IPS-18c (cell line): ENCODE data around the gene POC1A.
"Not testable (repeated sequence)": the region's sequence is repeated elsewhere in the genome, so short reads cannot be mapped to it uniquely, and the experiment has no call there.

Experiments used
- H3K4me3 ChIP-seq: 2 replicates; pipeline ENCODE4 v1.7.0; 2013; ENCODE audit warnings: low read depth, mild to moderate bottlenecking, low read length, moderate library complexity; ENCODE audit not compliant: insufficient read depth
- H3K9me3 ChIP-seq: one replicate; pipeline ENCODE4 v1.6.1; 2013; ENCODE audit warnings: mild to moderate bottlenecking, low read length, moderate library complexity; ENCODE audit not compliant: control insufficient read depth, insufficient read depth

The POC1A gene

GRCh38 chr3:52039846-52040245 lies 114.4 kb downstream of the POC1A start:
- H3K4me3 ChIP-seq: no peak overlapping the region
- H3K9me3 ChIP-seq: no peaks in the 10 kb centered on the region

GRCh38 chr3:52039426-52039825 lies 114.8 kb downstream of the POC1A start:
- H3K9me3 ChIP-seq: no peaks in the 10 kb centered on the region
- H3K4me3 ChIP-seq: no peak overlapping the region

- H3K9me3 ChIP-seq: no peaks in the 10 kb centered on the region
- H3K4me3 ChIP-seq: no peak overlapping the region
These were observed 116.0 kb downstream of the POC1A start for GRCh38 chr3:52038227-52038626.

GRCh38 chr3:52037291-52037690 lies 116.9 kb downstream of the POC1A start:
- no peak overlapping the region for H3K4me3 ChIP-seq
- H3K9me3 ChIP-seq: no peaks in the 10 kb centered on the region

GRCh38 chr3:52036829-52037228 lies 117.4 kb downstream of the POC1A start:
- Histone ChIP-seq H3K9me3 (no peaks in the 10 kb centered on the region), H3K4me3 (no peak overlapping the region)

- no peaks in the 10 kb centered on the region for H3K9me3 ChIP-seq
- no peak overlapping the region for H3K4me3 ChIP-seq
These were observed 118.0 kb downstream of the POC1A start for GRCh38 chr3:52036222-52036694.

GRCh38 chr3:52034651-52035050 lies 119.6 kb downstream of the POC1A start:
- no peak overlapping the region for H3K4me3 ChIP-seq
- H3K9me3 ChIP-seq: no peaks in the 10 kb centered on the region

- no peak overlapping the region for H3K4me3 ChIP-seq
- H3K9me3 ChIP-seq: no peaks in the 10 kb centered on the region
These were observed 120.0 kb downstream of the POC1A start for GRCh38 chr3:52034212-52034611.

- not testable (repeated sequence) for H3K9me3 ChIP-seq, H3K4me3 ChIP-seq
These were observed 120.5 kb downstream of the POC1A start for GRCh38 chr3:52033748-52034147.

GRCh38 chr3:52032702-52033408 lies 121.4 kb downstream of the POC1A start:
- H3K9me3 ChIP-seq: no peaks in the 10 kb centered on the region

GRCh38 chr3:52031896-52032295 lies 122.3 kb downstream of the POC1A start:
- Histone ChIP-seq H3K4me3 (no peak overlapping the region), H3K9me3 (no peaks in the 10 kb centered on the region)

More at GRCh38 chr3:52032702-52033408, 121.4 kb downstream of the POC1A start:
- H3K4me3 ChIP-seq: no peak overlapping the region

GRCh38 chr3:52030714-52031310 lies 123.4 kb downstream of the POC1A start:
- Histone ChIP-seq H3K9me3 (no peaks in the 10 kb centered on the region), H3K4me3 (no peak overlapping the region)

GRCh38 chr3:52029535-52029934 lies 124.7 kb downstream of the POC1A start:
- Histone ChIP-seq H3K4me3 (no peak overlapping the region), H3K9me3 (no peaks in the 10 kb centered on the region)

- Histone ChIP-seq H3K9me3 (no peaks in the 10 kb centered on the region), H3K4me3 (no peak overlapping the region)
These were observed 125.2 kb downstream of the POC1A start for GRCh38 chr3:52029053-52029452.

- H3K9me3 ChIP-seq: no peaks in the 10 kb centered on the region
- H3K4me3 ChIP-seq: no peak overlapping the region
These were observed 125.7 kb downstream of the POC1A start for GRCh38 chr3:52028572-52028971.

- H3K9me3 ChIP-seq: no peaks in the 10 kb centered on the region
- no peak overlapping the region for H3K4me3 ChIP-seq
These were observed 128.2 kb downstream of the POC1A start for GRCh38 chr3:52026041-52026440.

GRCh38 chr3:52025453-52025852 lies 128.8 kb downstream of the POC1A start:
- Histone ChIP-seq H3K9me3 (no peaks in the 10 kb centered on the region), H3K4me3 (no peak overlapping the region)
